Retinal pigment epithelial cell (primary cell): ENCODE measurements around the gene PTPRT.

Source experiments
- DNase-seq: peaks from one replicate; pipeline ENCODE4 v3.0.0-alpha.2; 2010; ENCODE audit warnings: low read depth
- H3K4me3 ChIP-seq: 2 replicates; pipeline ENCODE4 v1.5.1; 2011; ENCODE audit warnings: mild to moderate bottlenecking, low read length, control low read depth, moderate library complexity
- TF ChIP-seq, protein P1 (sequence below): conservative IDR thresholded peaks from 2 replicates; pipeline ENCODE4 v1.5.1; 2011; ENCODE audit warnings: low read depth, low read length, control low read depth, inconsistent platforms

Gene PTPRT

DNA sequence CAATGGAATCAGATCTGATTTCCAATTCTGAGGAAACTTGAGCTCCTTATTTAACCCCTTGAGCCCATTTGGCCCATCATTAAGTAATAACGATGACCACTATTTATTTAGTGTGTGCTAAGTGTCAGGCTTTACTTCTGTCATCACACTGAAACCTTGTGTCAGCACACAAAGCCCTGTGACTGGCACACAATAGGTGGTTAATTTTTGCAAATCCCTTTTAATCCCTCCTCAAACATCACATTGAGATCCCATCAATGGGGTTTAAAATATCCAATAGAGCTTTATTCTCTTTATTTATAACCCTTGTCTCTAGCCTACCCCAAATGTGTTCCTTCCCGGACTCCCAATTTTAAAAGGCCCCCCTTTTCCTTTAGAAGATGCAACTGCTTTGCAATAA, 914.7 kb downstream of the PTPRT start:
- no peak for DNase-seq
- TF ChIP-seq, protein P1, sequence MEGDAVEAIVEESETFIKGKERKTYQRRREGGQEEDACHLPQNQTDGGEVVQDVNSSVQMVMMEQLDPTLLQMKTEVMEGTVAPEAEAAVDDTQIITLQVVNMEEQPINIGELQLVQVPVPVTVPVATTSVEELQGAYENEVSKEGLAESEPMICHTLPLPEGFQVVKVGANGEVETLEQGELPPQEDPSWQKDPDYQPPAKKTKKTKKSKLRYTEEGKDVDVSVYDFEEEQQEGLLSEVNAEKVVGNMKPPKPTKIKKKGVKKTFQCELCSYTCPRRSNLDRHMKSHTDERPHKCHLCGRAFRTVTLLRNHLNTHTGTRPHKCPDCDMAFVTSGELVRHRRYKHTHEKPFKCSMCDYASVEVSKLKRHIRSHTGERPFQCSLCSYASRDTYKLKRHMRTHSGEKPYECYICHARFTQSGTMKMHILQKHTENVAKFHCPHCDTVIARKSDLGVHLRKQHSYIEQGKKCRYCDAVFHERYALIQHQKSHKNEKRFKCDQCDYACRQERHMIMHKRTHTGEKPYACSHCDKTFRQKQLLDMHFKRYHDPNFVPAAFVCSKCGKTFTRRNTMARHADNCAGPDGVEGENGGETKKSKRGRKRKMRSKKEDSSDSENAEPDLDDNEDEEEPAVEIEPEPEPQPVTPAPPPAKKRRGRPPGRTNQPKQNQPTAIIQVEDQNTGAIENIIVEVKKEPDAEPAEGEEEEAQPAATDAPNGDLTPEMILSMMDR: no peak
- H3K4me3 ChIP-seq: no peak overlapping the region

DNA sequence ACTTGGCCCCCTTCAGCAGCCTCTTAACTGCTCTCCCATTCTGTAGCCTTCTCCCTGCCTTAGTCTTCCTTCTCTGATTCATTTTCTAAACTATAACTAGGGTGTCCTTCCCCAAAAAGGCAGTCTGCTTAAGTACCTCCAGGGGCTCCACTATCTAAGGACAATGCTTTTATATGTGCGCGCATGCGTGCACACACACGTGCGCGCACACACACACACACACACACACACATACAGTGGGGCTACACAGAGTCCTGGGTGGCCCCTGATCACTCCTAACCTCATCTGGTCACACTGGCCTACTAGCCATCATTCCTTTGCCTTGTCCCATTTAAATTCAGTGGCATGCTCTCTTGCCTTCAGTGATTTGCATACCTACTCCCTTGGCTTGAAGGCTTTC, 917.2 kb downstream of the PTPRT start:
- H3K4me3 ChIP-seq: no peak overlapping the region
- DNase-seq: no peak
- TF ChIP-seq, protein P1: no peak

DNA sequence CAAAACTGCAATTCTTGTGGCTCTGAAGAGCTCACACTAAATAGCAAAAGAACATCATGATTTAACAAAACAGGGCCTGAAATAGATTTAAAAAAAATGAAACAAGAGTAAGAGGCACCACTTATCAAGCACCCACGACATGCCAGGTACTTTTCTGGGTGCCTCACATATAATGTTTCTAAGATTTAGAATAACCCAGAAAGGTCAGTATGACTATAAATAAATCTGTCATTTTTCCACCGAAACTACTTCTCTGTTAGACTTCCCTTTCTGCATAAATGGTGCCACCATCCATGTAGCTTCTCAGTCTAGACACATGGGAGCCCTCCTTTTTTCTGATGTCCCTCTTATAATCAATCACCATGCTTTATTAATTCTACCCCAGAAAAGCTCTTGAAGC, 919.2 kb downstream of the PTPRT start:
- DNase-seq: no peak
- no peak overlapping the region for H3K4me3 ChIP-seq
- TF ChIP-seq, protein P1: no peak

DNA sequence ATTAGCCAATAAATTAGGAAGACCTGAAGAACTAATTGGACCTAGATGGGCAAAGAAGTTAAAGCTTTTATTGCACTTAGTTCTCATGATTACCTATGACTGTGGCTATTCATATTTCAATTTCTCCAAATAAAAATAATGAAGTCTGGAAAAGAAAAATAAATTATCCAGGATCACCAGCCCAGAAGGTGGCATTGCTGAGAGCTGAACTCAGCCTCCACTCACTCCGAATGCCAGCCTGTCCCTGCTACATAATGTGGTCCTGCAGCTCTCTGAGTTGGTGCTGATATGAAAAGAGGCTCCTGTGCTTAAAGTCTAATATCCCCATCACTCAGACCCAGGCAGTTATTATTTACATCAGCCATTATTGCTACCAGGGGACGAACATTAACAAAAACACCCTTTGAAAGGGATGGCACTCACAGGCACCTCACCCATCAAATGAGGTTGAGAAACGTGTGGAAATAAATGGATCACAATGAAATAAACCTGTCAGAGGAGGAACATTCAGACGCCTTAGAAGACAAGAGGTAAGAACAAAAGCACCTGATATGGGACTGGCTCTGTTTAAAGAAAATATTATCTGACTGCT, 921.8 kb downstream of the PTPRT start:
- no peak overlapping the region for H3K4me3 ChIP-seq
- DNase-seq: no peak
- TF ChIP-seq, protein P1: no peak

DNA sequence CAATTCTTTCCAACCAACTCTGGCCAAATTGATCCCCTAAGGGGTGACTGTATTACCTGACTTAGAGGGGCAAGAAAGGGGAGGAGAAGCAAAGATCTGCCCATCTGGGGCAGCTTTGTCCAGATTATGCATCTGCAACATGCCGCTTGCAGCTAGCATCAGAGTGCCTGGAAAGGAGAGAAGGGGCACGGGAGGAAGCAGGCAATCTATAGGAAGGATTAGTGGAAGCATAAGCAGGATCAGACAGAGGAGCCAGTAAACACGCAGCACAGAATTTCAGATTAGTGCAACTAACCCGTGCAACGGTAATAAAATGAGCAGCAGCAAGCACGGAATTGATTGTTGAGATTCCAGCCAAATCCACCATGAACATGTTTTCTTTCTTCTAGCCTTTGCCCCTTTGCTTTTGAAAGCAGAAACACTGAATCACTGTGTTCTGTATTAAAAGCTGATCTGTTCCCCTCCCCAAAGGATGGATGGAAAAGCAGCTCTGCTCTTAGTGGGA, 927.9 kb downstream of the PTPRT start:
- H3K4me3 ChIP-seq: no peak overlapping the region
- no peak for DNase-seq
- TF ChIP-seq, protein P1: no peak

DNA sequence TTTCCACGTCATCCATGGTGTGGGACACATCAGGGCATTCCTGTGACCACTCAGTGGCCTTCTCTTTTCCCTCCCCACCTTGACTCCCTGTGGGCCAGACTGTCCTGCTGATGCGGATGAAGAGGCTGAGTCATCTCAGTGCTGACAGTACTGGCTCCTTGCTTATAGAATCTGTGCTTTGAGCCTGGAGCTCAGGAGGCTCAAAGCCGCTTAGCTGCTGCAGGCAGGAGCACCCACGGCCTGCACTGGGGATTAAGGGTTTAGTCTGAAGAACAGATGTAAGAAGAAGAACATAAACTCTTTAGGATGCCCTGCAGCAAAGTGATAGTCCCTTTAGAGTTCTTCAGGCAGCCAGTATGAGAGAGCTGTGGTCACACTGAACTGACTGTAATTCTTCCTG, 929.5 kb downstream of the PTPRT start:
- TF ChIP-seq, protein P1: no peak
- H3K4me3 ChIP-seq: no peak overlapping the region
- no peak for DNase-seq

DNA sequence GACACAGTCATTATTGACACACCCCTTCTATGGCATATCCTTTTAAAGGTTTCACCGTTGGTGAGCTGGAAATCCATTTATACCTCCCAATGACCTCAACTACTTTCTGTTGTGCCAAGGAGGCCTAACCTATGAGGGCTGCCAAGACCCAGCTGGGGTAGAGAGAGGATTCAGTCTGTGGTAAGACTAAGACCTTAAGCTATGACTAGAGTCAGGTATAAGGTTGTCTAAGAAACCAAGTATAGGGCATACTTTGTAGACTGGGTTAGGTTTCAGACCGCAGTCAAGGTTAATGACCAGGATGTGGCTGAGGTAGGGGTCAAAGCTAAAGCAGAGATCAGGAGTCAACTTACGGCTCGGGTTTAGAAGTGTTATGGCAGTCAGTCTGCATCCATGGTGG, 930.3 kb downstream of the PTPRT start:
- DNase-seq: no peak
- TF ChIP-seq, protein P1: no peak
- no peak overlapping the region for H3K4me3 ChIP-seq
